Sigmoid colon (tissue), 4 donors: ENCODE results near the gene CMTM7.

Experiments used
- POLR2A ChIP-seq, 2 donors: fragments of 450-650 bp; IDR thresholded peaks; one replicate each; pipeline ENCODE4 v1.6.1; 2016; ENCODE audit warnings: antibody characterized with exemption in 2 of 2, mild to moderate bottlenecking in 2 of 2, moderate library complexity in 2 of 2
- POLR2AphosphoS5 ChIP-seq, 4 donors: sonication (generic); formaldehyde crosslinking; IDR thresholded peaks; one replicate each; pipeline ENCODE4 v1.6.1; 2017; ENCODE audit warnings: antibody characterized with exemption in 4 of 4
- TF ChIP-seq, protein P1 (sequence below), 4 experiments: fragments of 450-650 bp in 3 of 4; fragments of 200-600 bp in 1 of 4; IDR thresholded peaks; one replicate each; pipeline ENCODE4 v1.5.1; 2016 to 2019; ENCODE audit warnings: antibody characterized with exemption in 4 of 4, mild to moderate bottlenecking in 3 of 4, moderate library complexity in 2 of 4

- TF ChIP-seq, protein P1, sequence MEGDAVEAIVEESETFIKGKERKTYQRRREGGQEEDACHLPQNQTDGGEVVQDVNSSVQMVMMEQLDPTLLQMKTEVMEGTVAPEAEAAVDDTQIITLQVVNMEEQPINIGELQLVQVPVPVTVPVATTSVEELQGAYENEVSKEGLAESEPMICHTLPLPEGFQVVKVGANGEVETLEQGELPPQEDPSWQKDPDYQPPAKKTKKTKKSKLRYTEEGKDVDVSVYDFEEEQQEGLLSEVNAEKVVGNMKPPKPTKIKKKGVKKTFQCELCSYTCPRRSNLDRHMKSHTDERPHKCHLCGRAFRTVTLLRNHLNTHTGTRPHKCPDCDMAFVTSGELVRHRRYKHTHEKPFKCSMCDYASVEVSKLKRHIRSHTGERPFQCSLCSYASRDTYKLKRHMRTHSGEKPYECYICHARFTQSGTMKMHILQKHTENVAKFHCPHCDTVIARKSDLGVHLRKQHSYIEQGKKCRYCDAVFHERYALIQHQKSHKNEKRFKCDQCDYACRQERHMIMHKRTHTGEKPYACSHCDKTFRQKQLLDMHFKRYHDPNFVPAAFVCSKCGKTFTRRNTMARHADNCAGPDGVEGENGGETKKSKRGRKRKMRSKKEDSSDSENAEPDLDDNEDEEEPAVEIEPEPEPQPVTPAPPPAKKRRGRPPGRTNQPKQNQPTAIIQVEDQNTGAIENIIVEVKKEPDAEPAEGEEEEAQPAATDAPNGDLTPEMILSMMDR (IDR thresholded peaks at IDR 0.05), result no peak
- TF ChIP-seq POLR2AphosphoS5 (IDR thresholded peaks at IDR 0.05) (no peak), POLR2A (IDR thresholded peaks at IDR 0.05) (no peak)
These were observed 101.2 kb downstream of the CMTM7 start for GRCh38 chr3:32492684-32493436.
